Lung microvascular endothelial cell (primary cell): Measurements from ENCODE around the gene GAB4. TPM values are rescaled to one million over a fixed set of nuclear protein-coding genes. Genes with fewer than 3 reads are reported as not detected.
"Not testable (repeated sequence)": the region's sequence is repeated elsewhere in the genome, so short reads cannot be mapped to it uniquely, and the experiment has no call there.

Experiments
- DNase-seq, 2 donors: peaks; one replicate each; pipeline versions ENCODE4 v3.0.0 to v3.0.0-alpha.2; 2010; ENCODE audit warnings: low read depth in 2 of 2
- total RNA-seq: library from RNA; depleted of rRNA; stranded (reverse); fragments of >200 nt; gene quantifications from 2 replicates; pipeline ENCODE4 v1.2.1, GENCODE V29; 2014

GAB4 gene
- total RNA-seq, 1 donor from 2014 or later = not detected

- no peak for DNase-seq
Observed at GRCh38 chr22:16960220-16960883, 47.7 kb downstream of the GAB4 start.

- DNase-seq = no peak
Observed at GRCh38 chr22:16959345-16959930, 48.6 kb downstream of the GAB4 start.

GRCh38 chr22:16958475-16958874 lies 49.5 kb downstream of the GAB4 start:
- no peak for DNase-seq

GRCh38 chr22:16957781-16958180 lies 50.2 kb downstream of the GAB4 start:
- no peak for DNase-seq

- DNase-seq = no peak
Observed at GRCh38 chr22:16956290-16956689, 51.7 kb downstream of the GAB4 start.

GRCh38 chr22:16955678-16956210 lies 52.3 kb downstream of the GAB4 start:
- peak in 1 of 2 donors; percentile 16 for DNase-seq

GRCh38 chr22:16955081-16955480 lies 52.9 kb downstream of the GAB4 start:
- no peak for DNase-seq

- DNase-seq = no peak
Observed at GRCh38 chr22:16954060-16954403, 54.0 kb downstream of the GAB4 start.

GRCh38 chr22:16953206-16954059 lies 54.6 kb downstream of the GAB4 start:
- no peak for DNase-seq

GRCh38 chr22:16949561-16949960 lies 58.5 kb downstream of the GAB4 start:
- no peak for DNase-seq

- no peak for DNase-seq
Observed at GRCh38 chr22:16937811-16938210, 70.2 kb downstream of the GAB4 start.

- not testable (repeated sequence) for DNase-seq
Observed at GRCh38 chr22:16937209-16937608, 70.8 kb downstream of the GAB4 start.

GRCh38 chr22:16936625-16937024 lies 71.4 kb downstream of the GAB4 start:
- no peak for DNase-seq

- no peak for DNase-seq
Observed at GRCh38 chr22:16935209-16935608, 72.8 kb downstream of the GAB4 start.

- DNase-seq = no peak
Observed at GRCh38 chr22:16933291-16934282, 74.4 kb downstream of the GAB4 start.

- no peak for DNase-seq
Observed at GRCh38 chr22:16932577-16932976, 75.4 kb downstream of the GAB4 start.

- DNase-seq = no peak
Observed at GRCh38 chr22:16925407-16925966, 82.5 kb downstream of the GAB4 start.

GRCh38 chr22:16922706-16923105 lies 85.3 kb downstream of the GAB4 start:
- DNase-seq = no peak

GRCh38 chr22:16922076-16922475 lies 85.9 kb downstream of the GAB4 start:
- DNase-seq = no peak

- peak; percentile 62 to 77 for DNase-seq
Observed at GRCh38 chr22:16917144-16918003, 90.6 kb downstream of the GAB4 start.
